HG03139 (cell line): ENCODE results near the gene DENND5B.
"Not testable (repeated sequence)": the region's sequence is repeated elsewhere in the genome, so short reads cannot be mapped to it uniquely, and the experiment has no call there.

ENCODE experiments used
- ATAC-seq: cut with Tn5 transposase; IDR thresholded peaks from one replicate; pipeline ENCODE4 v1.9.1; 2021; ENCODE audit not compliant: unreplicated experiment

The DENND5B gene

GRCh38 chr12:31560516-31560915 is 30.4 kb downstream of the DENND5B start:
- no peak for ATAC-seq

GRCh38 chr12:31558521-31558920 is 32.4 kb downstream of the DENND5B start:
- ATAC-seq = no peak

GRCh38 chr12:31557707-31558106 is 33.2 kb downstream of the DENND5B start:
- no peak for ATAC-seq

- not testable (repeated sequence) for ATAC-seq
Measured at GRCh38 chr12:31555466-31555865, 35.5 kb downstream of the DENND5B start.

- ATAC-seq = not testable (repeated sequence)
Measured at GRCh38 chr12:31550590-31550989, 40.3 kb downstream of the DENND5B start.

GRCh38 chr12:31536672-31537071 is 54.3 kb downstream of the DENND5B start:
- ATAC-seq = no peak

- ATAC-seq = no peak
Measured at GRCh38 chr12:31533470-31533869, 57.5 kb downstream of the DENND5B start.

- no peak for ATAC-seq
Measured at GRCh38 chr12:31531893-31532292, 59.0 kb downstream of the DENND5B start.

GRCh38 chr12:31528095-31528494 is 62.8 kb downstream of the DENND5B start:
- no peak for ATAC-seq

GRCh38 chr12:31527083-31527482 is 63.9 kb downstream of the DENND5B start:
- no peak for ATAC-seq

GRCh38 chr12:31526158-31526546 is 64.8 kb downstream of the DENND5B start:
- no peak for ATAC-seq

GRCh38 chr12:31525496-31526157 is 65.3 kb downstream of the DENND5B start:
- ATAC-seq = no peak

GRCh38 chr12:31524791-31525495 is 66.0 kb downstream of the DENND5B start:
- no peak for ATAC-seq

GRCh38 chr12:31523306-31523705 is 67.6 kb downstream of the DENND5B start:
- no peak for ATAC-seq

GRCh38 chr12:31522607-31523006 is 68.3 kb downstream of the DENND5B start:
- no peak for ATAC-seq

GRCh38 chr12:31521964-31522363 is 69.0 kb downstream of the DENND5B start:
- ATAC-seq = no peak

GRCh38 chr12:31519511-31519910 is 71.4 kb downstream of the DENND5B start:
- no peak for ATAC-seq

GRCh38 chr12:31518680-31519227 is 72.2 kb downstream of the DENND5B start:
- no peak for ATAC-seq

GRCh38 chr12:31517994-31518393 is 72.9 kb downstream of the DENND5B start:
- no peak for ATAC-seq

- ATAC-seq = no peak
Measured at GRCh38 chr12:31516702-31517101, 74.2 kb downstream of the DENND5B start.

GRCh38 chr12:31514912-31515311 is 76.0 kb downstream of the DENND5B start:
- no peak for ATAC-seq

- ATAC-seq = no peak
Measured at GRCh38 chr12:31510034-31510433, 80.9 kb downstream of the DENND5B start.
